PFSK-1 (cell line): ENCODE data around the gene ADNP2.

Experiments used
- POLR2AphosphoS5 ChIP-seq: IDR thresholded peaks from 2 replicates; pipeline ENCODE4 v1.6.1; 2012; ENCODE audit warnings: low read depth, mild to moderate bottlenecking, control low read depth, low read length, moderate library complexity
- TAF1 ChIP-seq: IDR thresholded peaks from 2 replicates; pipeline ENCODE4 v1.6.1; 2012; ENCODE audit warnings: low read length, control low read depth, borderline replicate concordance; ENCODE audit not compliant: insufficient read depth
- TF ChIP-seq, protein P1 (sequence below), 2 experiments: IDR thresholded peaks; 2 replicates each; pipeline versions ENCODE4 v1.6.1 to v1.8.0; 2011 to 2012; ENCODE audit warnings: low read depth in 2 of 2, low read length in 2 of 2, control low read depth in 1 of 2, inconsistent platforms in 1 of 2, mild to moderate bottlenecking in 1 of 2, moderate library complexity in 1 of 2; ENCODE audit not compliant: insufficient read depth in 1 of 2

DNA sequence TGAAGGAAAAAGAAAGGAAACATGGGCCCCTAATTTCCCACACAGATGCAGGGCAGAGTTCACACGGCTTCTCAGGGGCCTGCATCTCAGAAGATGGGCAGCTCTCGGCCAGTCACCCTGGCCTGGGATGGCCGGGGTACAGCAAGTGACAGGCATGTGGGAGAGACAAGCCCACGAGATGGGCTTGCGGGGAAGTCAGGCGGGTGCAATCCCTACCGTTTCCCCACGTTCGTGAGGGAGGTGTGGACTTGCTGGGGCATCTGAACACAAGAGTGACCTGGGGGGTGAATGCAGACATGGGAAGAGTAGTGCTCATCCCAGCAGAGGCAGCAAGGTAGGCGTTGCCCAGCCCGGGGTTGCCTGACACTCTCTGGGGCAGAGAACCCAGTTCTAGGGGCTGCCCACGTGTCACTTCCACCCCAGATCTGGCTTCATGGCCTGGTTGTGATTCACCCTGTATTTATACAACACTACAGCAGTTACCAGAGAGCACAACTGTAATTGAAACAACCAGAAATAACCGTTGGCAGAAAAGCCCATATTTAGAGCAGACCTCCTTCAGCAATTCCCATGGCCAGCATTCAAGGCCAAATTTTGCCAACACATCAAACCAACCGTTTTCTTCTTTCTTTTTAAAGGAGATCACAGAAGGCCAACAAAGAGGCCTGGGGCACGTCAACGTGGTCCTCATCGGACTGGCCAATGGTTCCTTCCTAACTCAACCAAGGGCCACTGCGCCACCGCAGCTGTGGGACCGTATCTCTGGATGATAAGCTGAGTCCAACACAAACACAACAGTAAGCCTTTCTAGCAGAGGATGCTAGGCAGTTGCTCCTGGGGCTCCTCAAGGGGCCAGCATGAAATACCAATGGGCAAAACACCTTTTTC lies 79.8 kb downstream of the ADNP2 start:
- TF ChIP-seq POLR2AphosphoS5 (no peak), TAF1 (no peak)
- TF ChIP-seq, protein P1, sequence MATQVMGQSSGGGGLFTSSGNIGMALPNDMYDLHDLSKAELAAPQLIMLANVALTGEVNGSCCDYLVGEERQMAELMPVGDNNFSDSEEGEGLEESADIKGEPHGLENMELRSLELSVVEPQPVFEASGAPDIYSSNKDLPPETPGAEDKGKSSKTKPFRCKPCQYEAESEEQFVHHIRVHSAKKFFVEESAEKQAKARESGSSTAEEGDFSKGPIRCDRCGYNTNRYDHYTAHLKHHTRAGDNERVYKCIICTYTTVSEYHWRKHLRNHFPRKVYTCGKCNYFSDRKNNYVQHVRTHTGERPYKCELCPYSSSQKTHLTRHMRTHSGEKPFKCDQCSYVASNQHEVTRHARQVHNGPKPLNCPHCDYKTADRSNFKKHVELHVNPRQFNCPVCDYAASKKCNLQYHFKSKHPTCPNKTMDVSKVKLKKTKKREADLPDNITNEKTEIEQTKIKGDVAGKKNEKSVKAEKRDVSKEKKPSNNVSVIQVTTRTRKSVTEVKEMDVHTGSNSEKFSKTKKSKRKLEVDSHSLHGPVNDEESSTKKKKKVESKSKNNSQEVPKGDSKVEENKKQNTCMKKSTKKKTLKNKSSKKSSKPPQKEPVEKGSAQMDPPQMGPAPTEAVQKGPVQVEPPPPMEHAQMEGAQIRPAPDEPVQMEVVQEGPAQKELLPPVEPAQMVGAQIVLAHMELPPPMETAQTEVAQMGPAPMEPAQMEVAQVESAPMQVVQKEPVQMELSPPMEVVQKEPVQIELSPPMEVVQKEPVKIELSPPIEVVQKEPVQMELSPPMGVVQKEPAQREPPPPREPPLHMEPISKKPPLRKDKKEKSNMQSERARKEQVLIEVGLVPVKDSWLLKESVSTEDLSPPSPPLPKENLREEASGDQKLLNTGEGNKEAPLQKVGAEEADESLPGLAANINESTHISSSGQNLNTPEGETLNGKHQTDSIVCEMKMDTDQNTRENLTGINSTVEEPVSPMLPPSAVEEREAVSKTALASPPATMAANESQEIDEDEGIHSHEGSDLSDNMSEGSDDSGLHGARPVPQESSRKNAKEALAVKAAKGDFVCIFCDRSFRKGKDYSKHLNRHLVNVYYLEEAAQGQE (IDR thresholded peaks at IDR 0.05; ENCODE audit: insufficient read depth in 1 of 2, low read depth in 2 of 2, low read length in 2 of 2) = no peak
